ENCODE results near the gene FHOD3. TPM values are rescaled to one million over a fixed set of nuclear protein-coding genes. Genes with fewer than 3 reads are reported as not detected.

The FHOD3 gene
- total RNA-seq, 1 donor from 2014 or later: not detected

DNA sequence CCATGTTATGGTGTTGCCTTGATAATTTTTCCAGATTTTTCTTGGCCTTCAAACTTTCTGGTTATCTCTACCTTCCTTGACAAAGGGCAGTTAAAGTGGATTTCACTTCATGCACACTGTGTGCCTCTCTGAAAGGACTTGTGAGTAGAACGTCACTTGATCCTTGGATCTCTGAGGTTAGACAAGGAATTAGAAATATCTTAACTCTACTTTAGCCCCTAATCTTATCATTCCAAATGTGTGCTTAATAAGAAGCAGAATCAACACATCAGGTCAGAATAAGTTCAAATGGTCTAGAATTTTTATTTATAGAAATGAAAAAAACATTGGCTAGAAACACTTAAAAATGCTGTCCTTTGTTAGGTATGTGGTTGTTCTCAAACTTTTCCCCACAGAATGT lies 325.6 kb downstream of the FHOD3 start:
- intact Hi-C loops (cut with micrococcal nuclease): no loop called here

DNA sequence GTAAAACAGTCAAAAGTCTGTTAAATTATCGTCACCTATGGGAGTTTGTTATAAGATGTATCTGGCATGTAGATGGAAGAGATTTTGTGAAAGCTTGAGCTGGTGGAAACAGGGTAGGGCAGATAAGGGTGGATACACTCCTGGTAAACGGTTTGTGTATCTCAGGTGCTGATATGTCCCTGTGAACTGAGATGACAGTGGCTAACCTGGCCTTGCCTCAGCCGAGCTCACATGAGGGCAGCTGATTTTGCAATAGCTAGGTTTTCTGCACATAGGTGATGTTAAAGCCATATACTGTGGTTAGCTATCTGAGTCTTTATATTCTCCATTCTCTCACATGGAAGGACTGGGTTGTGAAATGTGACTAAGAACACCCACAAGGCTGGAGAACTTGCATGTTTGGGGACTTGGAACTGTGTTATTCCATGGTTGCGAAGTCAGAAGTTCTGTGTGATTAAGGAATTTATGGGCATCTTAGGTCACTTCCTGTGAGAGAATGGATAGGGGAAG lies 326.2 kb downstream of the FHOD3 start:
- intact Hi-C loops (cut with micrococcal nuclease): no loop called here

DNA sequence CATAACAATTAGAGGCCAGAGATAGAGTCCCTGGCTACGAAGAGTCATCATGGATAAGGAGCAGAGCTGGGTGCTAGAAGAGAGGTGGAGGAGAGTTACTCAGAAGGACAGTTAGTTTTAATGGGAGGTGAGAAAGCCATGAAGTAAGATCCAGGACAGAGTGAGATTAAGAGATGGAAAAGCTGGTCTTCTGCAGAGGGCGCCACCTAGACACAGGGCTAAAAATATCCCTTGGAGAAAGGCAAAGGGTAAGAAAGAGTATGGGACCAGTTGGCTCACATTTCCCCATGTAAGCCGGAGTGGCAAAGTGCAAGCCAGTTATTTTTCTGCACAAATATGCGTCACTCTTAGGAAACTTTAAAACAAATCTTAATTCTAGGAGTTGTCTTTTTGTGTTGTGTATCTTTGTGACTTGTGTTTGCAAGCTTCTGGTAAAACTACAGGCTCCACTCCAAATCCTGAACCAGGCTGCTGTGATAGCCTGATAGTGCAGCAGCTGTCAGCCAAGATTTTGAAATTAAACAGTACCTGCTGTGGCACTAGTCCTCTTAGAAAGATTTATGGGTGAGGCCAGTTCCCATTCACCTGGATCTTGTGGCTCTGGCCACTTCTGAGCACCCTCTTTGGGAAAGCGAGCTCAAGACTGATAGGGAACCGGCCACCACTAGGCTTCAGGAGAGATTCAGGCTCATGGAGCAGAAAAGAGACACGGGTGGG lies 327.1 kb downstream of the FHOD3 start:
- intact Hi-C loops (cut with micrococcal nuclease): no loop called here

DNA sequence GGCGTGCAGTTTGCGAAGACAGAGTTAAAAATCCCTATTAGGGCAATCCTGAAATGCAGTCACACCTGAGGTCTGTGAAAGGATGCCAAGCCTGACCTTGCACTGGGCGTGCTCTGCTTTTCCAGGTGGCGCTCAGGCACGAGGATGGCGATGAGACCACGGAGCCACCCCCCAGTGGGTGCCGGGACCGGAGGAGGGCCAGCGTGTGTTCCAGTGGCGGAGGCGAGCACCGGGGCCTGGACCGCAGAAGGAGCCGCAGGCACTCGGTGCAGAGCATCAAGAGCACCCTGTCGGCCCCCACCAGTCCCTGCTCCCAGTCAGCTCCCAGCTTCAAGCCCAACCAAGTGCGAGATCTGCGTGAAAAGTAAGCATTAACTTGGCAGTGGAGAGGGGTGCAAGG lies 327.9 kb downstream of the FHOD3 start:
- intact Hi-C loops (cut with micrococcal nuclease): no loop called here

DNA sequence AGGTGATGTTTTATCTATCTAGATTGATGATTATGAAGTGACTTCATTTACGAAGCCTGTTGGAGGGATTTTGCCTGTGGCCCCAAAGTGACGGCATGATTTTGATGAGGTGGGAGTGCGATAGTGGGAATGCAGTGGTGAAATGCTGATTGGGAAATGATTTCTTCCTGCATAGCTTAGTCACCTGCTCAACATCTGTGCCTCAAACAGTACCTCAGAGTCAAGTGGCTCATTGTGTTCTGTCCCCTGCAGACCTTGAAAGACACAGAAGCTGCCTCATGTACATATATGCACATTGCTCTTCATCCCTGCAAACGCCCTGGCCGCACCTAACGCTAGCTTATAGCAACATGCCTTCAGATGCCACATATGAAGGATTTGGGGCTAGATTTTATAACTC lies 330.1 kb downstream of the FHOD3 start:
- intact Hi-C loops (cut with micrococcal nuclease): no loop called here

DNA sequence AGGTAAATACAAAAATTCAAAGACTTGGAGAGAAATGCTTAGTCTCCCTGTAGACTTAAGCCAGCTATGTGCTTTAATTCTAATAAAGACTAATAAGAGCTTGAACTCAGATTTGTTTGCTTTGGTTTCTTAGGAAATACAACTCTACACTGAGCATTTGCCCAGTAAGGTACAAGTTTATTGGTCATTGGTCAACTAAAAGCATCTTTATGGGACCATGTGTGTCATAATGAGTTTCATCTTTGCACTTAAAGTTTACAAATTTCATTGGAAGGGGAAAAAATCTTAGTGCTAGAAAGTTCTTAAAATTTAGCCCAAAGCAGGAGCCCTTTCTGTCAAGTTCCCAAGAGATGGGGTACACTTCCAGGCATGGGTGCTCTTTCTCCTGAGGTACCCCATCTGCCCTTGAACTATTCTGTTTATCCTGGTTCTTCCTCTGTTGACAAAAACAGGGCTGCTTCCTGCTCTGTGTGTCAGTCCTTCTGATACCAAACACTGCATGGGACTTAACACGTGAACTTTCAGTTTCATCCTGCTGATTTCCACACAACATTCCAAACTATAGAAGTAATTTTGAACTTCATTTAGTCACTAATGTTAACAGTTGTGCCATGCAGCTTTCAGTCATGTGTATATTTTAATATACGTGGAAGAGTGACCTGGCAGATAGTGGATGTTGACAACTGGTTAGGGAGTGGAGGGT lies 331.1 kb downstream of the FHOD3 start:
- intact Hi-C loops (cut with micrococcal nuclease): no loop called here

DNA sequence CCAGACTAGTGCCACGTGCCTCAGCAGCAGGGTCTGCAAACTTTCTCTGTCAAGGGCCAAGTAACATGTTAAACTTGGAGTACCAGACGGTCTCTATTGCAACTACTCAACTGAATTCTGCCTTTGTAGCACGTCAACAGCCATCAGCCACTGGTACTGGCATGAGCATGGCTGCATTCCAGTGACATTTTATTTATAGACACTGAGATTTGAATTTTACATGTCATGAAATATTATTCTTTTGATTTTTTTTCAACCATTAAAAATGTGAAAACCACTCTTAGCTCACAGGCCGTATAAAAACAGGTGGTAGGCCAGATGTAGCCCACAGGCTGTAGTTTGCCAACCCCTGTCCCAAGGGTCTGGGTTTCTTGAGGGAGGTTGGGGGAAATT lies 331.6 kb downstream of the FHOD3 start:
- intact Hi-C loops (cut with micrococcal nuclease): no loop called here

DNA sequence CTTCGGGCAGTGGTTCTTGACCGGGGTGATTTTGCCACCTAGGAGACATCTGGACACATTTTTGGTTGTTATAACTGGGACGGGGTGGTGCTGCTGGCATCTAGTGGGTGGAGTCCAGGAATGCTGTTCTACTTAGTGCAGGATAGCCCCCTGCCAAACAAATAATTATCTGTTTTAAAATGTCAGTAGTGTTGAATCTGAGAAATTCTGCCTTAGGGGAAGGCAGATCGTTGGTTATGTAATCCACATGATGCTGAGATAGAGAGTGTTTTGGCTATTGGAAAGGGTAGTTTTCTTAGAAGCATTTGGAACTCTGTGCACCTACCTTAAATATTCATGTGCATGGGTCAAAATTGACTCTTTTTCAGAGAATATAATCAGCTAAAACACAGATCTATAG lies 332.3 kb downstream of the FHOD3 start:
- intact Hi-C loops (cut with micrococcal nuclease): no loop called here

DNA sequence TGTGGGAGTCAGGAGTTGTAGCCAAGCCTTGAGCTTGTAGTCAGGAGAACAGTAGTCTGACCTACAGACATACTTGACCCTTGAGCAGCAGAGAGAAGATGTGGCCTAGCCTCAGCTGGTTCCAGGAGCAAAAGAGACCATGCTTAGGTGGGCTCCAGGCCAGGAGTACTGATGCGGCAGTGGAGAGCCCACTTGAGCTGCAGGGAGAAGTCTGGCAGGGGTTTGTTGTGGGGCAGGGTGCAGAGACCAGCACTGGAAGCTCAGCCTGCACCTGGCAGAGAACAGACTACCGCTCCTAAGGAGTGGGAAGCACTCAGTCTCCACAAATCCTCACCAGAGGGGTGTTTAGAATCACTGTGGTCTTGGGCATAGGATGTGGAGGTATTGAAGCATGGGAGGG lies 333.4 kb downstream of the FHOD3 start:
- intact Hi-C loops (cut with micrococcal nuclease): no loop called here

DNA sequence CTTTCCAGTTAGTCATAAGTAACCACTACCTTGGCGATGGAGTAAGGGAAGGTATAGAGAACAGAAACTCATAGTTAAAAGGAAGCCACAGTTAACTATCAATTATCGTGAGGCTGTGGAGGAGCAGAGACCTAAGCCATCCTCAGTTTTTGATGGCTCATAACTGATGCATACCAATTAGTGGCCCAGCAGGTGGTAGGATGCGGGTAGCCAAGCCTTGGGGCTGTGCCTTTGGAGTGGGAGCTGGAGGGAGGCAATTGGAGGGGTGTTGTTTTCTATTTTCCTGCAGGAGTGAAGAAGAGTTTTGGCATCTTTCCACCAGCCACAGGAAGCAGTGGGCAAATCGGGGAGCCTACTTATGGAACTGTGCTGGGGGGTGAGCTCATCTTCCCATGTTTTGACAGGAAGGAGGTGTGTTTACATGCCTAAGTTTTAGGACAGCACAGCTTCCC lies 336.5 kb downstream of the FHOD3 start:
- intact Hi-C loops (cut with micrococcal nuclease): no loop called here

DNA sequence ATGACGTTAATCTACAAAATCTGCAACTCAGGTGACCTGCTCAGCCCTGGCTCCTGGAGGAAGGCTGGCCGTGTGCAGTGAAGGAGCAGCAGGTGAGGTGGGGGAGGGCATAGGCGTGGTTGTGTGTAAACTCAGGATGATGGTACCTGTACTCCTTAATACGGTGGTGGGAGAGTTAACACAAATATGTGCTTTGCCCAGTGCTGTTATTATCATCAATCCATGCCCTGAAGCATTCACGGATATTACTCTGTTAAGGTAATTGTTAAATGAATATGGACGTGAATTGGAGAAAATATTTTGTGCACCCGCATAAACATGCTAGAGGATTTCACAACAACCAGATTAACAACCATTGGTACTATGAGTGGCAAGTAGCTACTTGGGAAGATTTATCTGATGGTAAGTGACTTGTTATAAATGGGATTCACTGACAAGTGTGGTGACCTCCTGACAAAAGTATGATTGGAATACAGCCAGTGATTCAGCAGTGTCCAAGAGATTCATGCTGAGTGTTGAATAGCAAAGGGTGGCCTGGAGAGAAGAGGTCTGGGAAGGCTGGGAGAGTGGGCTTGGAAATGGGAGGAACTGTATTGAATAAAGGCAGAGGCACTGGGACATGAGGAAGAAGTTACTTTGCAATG lies 337.2 kb downstream of the FHOD3 start:
- intact Hi-C loops (cut with micrococcal nuclease): no loop called here

DNA sequence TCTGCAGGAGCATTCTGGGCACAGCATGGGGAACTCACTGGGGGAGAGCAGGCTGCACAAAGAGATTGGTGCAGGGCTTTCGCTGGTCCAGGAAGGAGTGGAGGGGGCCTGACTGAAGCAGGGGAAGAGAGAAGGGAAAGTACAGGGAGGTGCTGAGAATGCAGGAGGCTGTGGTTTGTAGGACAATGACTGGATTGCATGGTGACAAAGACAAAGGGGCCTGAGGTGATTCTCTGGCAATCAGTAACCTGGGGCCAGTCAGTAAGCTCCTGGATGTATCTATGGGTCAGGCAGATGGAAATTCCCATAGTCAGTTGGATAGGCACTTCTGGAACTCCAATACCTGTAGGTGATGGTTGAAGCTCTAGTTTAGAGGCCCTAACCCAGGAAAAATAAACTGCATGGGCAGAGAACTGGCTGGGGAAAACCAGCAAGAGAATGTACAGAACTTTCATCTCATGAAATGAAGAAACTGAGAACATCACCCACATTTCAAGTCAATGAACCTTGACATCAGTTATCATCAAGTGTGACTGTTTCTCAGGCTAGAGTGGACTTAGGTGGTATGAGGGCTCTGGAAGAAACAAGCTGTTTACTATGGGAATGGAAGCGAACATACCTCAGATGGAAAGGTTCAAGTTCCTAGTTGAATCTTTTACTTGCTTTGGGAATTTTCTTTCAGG lies 338.0 kb downstream of the FHOD3 start:
- intact Hi-C loops (cut with micrococcal nuclease): no loop called here

DNA sequence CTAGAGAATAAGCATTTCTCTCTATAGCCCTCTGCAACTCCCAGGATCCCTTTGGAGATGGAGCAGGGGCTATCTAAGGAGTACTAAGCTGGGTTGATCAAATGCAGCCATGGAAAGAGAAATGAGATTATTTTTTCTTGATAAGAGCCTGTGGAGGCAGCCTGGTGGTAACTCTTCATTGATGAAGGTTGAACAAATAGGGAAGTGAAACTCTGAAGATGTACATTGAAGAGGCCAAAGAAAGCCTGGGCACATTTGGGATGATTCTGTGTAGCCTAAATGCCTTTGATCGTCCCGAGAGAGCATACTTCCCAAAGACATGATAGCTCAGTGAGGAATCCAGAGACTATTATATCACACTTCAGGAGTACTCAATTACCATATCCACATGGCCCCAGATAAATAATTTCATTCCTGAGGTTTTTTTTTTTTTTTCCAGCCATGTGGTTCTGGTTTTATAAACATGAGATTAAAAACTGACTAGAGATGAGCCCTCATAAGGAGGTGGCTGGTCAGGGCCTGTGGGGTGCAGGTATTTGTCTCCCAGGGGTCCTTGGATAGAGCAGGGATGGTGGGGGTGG lies 338.8 kb downstream of the FHOD3 start:
- intact Hi-C loops (cut with micrococcal nuclease): no loop called here

DNA sequence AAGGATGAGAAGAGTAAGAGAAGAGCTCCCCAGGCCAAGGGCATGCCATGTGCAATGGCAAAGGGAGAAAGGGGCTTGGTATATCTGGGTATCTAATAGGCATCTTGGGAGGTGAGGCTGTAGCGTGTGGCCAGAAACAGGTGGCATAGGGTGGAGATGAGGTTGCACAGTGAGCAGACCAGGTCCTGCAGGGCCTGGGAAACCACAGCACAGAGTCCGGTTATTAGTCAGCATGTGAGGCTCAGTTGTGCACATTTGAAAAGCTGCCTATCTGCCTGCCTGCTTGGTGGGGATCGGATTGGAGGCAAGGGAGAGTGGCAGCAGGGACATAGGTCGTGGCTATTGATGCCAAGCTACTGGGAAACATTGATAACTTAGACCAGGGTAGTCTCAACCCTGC lies 340.7 kb downstream of the FHOD3 start:
- intact Hi-C loops (cut with micrococcal nuclease): no loop called here

DNA sequence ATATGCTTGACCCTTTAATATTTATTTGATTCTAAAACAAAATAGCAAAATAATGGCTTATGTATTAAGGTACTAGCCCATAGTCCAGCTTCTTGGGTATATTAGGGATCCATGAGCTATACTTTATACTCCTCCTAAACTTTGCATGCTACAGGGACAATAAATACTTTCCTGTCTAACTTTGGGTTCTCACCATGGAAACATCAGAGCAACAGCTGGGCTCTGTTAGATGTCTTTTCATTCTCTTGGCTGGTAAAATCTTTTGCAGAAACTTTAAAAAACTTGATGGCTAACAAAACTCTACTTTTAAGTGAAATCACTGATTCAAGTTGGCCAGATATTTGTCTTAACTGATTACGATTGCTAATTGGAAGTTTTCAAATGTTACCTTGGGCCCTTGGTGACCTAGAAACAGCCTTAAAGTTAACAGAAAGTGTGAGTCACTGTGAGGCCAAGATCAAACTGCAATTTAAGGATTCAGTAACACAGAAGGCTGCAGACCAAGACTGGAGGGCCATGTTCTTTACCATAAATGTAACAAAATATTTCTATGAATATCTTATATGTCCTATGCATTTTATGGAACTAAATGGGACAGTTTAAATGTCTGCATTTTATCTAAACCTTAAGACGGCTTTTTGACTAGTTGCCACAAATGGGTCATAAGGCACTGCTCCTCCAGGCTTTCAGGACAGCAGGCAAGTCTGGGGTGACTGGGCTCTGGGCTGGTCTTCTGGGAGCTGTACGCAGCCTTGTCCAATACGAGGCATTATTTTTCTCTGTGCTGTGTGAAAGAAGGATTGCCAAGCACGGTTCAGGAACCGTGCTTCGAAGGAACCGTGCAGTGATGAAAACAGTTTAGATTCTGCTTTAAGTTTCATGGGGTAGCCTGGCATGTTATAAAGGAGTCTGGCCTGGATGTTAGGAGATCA lies 342.8 kb downstream of the FHOD3 start:
- intact Hi-C loops (cut with micrococcal nuclease): no loop called here

DNA sequence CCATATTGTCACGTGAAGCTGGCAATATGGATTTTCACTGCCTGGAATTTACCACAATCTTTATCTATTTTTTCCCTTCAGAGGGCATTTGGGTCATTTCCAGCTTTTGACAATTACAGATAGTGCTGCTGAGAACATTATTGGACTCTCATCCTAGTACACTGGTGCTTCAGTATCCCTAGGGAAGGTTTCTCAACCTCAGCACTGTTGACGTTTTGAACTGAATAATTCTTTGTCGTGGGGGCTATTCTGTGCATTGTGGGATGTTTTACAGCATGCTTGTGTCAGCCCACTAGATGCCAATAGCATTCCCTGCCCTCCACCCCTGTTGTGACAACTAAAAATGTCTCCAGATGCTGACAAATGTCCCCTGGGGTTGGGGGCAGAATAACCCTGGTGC lies 345.5 kb downstream of the FHOD3 start:
- intact Hi-C loops (cut with micrococcal nuclease): no loop called here

DNA sequence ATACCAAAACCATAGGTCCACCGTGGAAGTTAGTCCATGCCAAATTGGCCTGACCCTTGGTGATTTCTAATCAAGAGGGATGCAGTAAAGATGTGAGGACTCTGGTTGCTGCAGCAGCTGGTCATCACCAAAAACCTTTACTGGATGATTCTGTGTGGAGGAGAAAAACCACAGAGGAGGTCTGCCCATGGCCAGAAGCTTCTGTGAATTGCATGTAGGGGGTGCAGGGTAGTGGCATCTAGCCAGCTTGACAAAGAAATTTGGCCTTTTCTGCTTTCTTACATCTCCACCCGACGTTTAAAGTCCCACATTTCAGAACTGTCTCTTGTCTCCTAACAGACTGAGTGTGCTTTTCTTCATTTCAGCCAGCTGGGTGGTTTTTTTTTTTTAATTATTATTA lies 351.3 kb downstream of the FHOD3 start:
- intact Hi-C loops (cut with micrococcal nuclease): no loop called here

DNA sequence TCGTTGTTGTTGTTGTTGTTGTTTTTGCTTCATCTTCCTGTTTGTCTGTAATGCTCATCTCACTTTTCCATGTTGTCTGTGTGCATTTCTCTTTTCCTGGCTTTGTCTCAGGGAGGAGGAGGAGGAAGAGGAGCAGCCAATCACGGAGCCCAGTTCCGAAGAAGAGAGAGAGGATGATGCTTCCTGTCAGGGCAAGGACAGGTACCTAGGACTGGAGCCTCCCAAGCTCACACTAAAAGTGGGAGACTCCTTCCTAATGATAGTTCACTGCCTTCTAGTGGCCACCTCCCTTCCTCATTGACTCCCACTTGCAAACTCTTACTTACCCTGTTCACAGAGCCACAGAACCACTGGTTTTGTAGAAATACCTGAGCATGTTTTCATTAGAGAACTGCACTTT lies 351.7 kb downstream of the FHOD3 start:
- intact Hi-C loops (cut with micrococcal nuclease): no loop called here

DNA sequence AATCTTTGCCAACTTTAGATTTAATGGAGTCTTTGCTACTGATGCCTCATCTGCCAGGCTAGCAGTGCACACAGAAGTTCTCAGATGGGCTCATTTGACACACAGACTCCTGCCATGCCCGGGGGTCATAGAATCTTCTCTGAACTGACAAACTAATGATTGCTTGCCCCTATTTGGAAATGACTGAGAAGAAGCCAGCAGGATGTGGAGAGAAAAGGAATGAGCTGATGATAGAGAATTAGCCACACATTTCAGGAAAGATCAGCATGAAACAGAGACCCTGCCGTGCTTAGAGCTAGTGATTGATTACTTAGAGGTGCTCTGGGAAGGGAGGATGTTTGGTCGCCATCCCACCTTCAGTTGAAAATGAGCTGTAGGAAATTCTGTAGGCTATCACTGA lies 352.8 kb downstream of the FHOD3 start:
- intact Hi-C loops (cut with micrococcal nuclease): no loop called here

DNA sequence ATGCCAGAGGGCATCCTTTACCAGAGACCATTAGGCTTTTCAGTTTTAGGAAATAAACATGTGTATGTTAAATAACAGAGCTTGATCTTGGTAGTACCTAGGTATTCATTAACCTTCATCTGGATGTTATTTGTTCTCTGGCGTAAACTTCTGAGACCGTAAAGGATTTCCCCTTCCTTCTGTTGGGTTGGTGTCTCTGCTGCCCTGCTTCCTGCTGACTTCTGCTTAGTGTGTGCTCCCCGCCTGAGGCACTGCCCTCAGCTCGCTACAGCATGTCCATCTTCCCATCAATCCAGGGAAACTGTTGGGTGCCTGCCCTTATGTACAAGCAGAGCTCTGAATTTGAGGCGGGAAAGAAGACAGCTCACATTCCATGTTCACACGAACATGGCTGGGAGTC lies 353.4 kb downstream of the FHOD3 start:
- intact Hi-C loops (cut with micrococcal nuclease): no loop called here

Data from T-helper 2 cell treated with Interferon-gamma antibody and Interleukin-4, amounts not matched to agents 100 ng/mL and 5 ng/mL, for 36 hours (primary cell).